Astrocyte of the cerebellum (primary cell): ENCODE data around the gene PTH2.
"Not testable (repeated sequence)": the region's sequence is repeated elsewhere in the genome, so short reads cannot be mapped to it uniquely, and the experiment has no call there.

Experiments used
- DNase-seq: peaks from one replicate; pipeline ENCODE4 v3.0.0-alpha.2; 2011; ENCODE audit warnings: low read depth
- H3K4me3 ChIP-seq: 2 replicates; pipeline ENCODE4 v1.5.1; 2011; ENCODE audit warnings: mild to moderate bottlenecking, low read depth, low read length, moderate library complexity
- in situ Hi-C: cut with HindIII; loops from 2 replicates; pipeline ENCODE4 v1.10.0; 2017; ENCODE audit warnings: low sequenced_read_pairs
- TF ChIP-seq, protein P1 (sequence below): IDR thresholded peaks from 2 replicates; pipeline ENCODE4 v1.5.1; 2012; ENCODE audit warnings: low read length, low read depth, moderate library complexity, mild to moderate bottlenecking; ENCODE audit errors: missing control alignments

PTH2 gene

DNA sequence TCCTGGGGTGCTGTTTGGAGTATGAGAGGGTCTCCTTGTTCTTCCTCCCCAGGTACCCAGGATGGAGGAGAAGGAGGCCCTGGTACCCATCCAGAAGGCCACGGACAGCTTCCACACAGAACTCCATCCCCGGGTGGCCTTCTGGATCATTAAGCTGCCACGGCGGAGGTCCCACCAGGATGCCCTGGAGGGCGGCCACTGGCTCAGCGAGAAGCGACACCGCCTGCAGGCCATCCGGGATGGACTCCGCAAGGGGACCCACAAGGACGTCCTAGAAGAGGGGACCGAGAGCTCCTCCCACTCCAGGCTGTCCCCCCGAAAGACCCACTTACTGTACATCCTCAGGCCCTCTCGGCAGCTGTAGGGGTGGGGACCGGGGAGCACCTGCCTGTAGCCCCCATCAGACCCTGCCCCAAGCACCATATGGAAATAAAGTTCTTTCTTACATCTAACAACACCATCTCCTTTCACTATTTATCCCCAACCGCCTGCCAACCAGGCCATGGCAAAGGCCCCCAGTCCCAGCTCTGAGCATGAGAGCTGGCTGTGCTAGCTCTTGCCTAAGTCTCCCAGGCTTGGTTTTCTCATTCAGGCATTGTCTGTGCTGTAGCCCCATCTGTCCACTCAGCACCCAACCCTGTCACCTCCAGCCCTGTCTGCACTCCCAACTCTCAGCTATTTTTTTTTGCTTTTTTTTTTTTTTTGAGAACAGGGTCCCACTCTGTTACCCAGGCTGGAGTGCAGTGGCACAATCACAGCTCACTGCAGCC is 48.4 kb downstream of the PTH2 start:
- no peak for DNase-seq
- in situ Hi-C loops, result no loop called here
- TF ChIP-seq, protein P1, sequence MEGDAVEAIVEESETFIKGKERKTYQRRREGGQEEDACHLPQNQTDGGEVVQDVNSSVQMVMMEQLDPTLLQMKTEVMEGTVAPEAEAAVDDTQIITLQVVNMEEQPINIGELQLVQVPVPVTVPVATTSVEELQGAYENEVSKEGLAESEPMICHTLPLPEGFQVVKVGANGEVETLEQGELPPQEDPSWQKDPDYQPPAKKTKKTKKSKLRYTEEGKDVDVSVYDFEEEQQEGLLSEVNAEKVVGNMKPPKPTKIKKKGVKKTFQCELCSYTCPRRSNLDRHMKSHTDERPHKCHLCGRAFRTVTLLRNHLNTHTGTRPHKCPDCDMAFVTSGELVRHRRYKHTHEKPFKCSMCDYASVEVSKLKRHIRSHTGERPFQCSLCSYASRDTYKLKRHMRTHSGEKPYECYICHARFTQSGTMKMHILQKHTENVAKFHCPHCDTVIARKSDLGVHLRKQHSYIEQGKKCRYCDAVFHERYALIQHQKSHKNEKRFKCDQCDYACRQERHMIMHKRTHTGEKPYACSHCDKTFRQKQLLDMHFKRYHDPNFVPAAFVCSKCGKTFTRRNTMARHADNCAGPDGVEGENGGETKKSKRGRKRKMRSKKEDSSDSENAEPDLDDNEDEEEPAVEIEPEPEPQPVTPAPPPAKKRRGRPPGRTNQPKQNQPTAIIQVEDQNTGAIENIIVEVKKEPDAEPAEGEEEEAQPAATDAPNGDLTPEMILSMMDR, result no peak

DNA sequence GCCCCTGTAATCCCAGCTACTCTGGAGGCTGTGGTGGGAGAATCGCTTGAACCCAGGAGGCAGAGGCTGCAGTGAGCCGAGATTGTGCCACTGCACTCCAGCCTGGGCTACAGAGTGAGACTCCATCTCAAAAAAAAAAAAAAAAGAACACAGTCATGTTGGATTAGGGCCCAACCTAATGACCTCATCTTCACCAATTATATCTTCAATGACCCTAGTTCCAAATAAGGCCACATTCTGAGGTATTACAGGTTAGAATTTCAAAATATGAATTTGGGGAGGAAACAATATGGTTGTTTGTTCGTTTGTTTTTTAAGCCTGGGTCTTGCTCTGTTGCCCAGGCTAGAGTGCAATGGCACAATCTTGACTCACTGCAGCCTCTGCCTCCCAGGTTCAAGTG is 50.1 kb downstream of the PTH2 start:
- DNase-seq, in situ Hi-C loops: not testable (repeated sequence)

More for the DNA sequence above, 48.4 kb downstream of the PTH2 start:
- H3K4me3 ChIP-seq, result no peak overlapping the region

More for the DNA sequence above, 50.1 kb downstream of the PTH2 start:
- H3K4me3 ChIP-seq, result not testable (repeated sequence)
